Karpas-422 (cell line): ENCODE data around the gene PIN1. TPM values are rescaled to one million over a fixed set of nuclear protein-coding genes. Genes with fewer than 3 reads are reported as not detected.

Experiments
- DNase-seq: peaks from one replicate; pipeline ENCODE4 v3.0.0-alpha.2; 2015
- H2AFZ ChIP-seq: fragments of 200-600 bp; sonication (generic); 2 replicates; pipeline ENCODE4 v1.6.1; 2014; ENCODE audit warnings: antibody characterized with exemption, low read length, mixed read lengths
- H3K27ac ChIP-seq: fragments of 200-600 bp; sonication (generic); 2 replicates; pipeline ENCODE4 v1.5.1; 2014; ENCODE audit warnings: mild to moderate bottlenecking, low read length, moderate library complexity
- H3K27me3 ChIP-seq: fragments of 200-600 bp; sonication (generic); 2 replicates; pipeline ENCODE4 v1.6.1; 2014; ENCODE audit warnings: low read length, mixed read lengths
- H3K36me3 ChIP-seq: fragments of 200-600 bp; sonication (generic); 2 replicates; pipeline ENCODE4 v1.6.1; 2014; ENCODE audit warnings: low read length, mixed read lengths; ENCODE audit not compliant: insufficient read depth
- H3K4me1 ChIP-seq: fragments of 200-600 bp; sonication (generic); 2 replicates; pipeline ENCODE4 v1.6.1; 2014; ENCODE audit warnings: mild to moderate bottlenecking, low read length, mixed read lengths
- H3K4me2 ChIP-seq: fragments of 200-600 bp; sonication (generic); 2 replicates; pipeline ENCODE4 v1.6.1; 2014; ENCODE audit warnings: low read length, low read depth, mild to moderate bottlenecking; ENCODE audit not compliant: poor library complexity, severe bottlenecking
- H3K4me3 ChIP-seq: fragments of 200-600 bp; sonication (generic); 2 replicates; pipeline ENCODE4 v1.5.1; 2014; ENCODE audit warnings: mild to moderate bottlenecking, antibody characterized with exemption, low read length, mixed read lengths
- H3K79me2 ChIP-seq: fragments of 200-600 bp; sonication (generic); 2 replicates; pipeline ENCODE4 v1.6.1; 2014; ENCODE audit warnings: mild to moderate bottlenecking, low read length, mixed read lengths
- H3K9ac ChIP-seq: fragments of 200-600 bp; sonication (generic); 2 replicates; pipeline ENCODE4 v1.6.0; 2014; ENCODE audit warnings: low read length
- H3K9me2 ChIP-seq: fragments of 200-600 bp; sonication (generic), shearing (Covaris generic); replicated peaks from 2 replicates; pipeline ENCODE4 v1.6.0; 2014; ENCODE audit warnings: mild to moderate bottlenecking, low read length, moderate library complexity; ENCODE audit not compliant: insufficient read depth
- H3K9me3 ChIP-seq: fragments of 300-700, 200-600 bp; sonication (generic); 2 replicates; pipeline ENCODE4 v1.6.1; 2014; ENCODE audit warnings: low read length, mixed read lengths
- H4K20me1 ChIP-seq: fragments of 200-600 bp; sonication (generic); 2 replicates; pipeline ENCODE4 v1.6.1; 2014; ENCODE audit warnings: mild to moderate bottlenecking, antibody characterized with exemption, low read length, low read depth; ENCODE audit not compliant: insufficient read depth
- total RNA-seq: library from RNA; depleted of rRNA; stranded (reverse); fragments of >200 nt; shearing (Covaris generic); gene quantifications from 2 replicates; pipeline ENCODE4 v1.2.3, GENCODE V29; 2014; ENCODE audit warnings: low replicate concordance

Gene PIN1
- total RNA-seq, 1 experiment from 2014 or later, result 56.9 TPM

DNA sequence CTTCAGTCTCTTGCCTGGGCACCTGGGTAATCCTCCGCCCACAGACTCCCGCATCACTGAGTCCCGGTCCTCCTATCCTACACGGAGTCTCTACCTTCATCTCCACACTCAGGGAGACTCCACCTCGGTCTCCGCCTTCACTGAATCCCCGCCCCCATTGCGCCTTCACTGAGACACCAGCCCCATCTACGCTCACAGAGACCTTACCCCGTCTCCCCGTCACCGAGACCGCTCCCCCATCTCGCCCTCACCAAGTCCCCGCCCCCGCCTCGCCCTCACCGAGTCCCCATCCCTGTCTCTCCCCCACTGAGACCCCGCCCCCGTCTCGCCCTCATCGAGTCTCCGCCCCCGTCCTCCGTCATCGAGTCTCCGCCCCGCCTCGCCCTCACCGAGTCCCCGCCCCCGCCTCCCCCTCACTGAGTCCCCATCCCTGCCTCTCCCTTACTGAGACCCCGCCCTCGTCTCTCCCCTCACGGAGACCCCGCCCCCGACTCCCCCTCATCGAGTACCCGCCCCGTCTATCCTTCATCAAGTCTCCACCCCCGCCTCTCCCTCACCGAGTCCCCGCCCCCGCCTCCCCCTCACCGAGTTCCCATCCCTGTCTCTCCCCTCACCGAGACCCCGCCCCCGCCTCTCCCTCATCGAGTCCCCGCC, 43.4 kb upstream of the PIN1 start:
- Histone ChIP-seq H3K27ac (peak overlapping the region; percentile 62; the same call in 1 of the 2 replicates), H3K9me2 (no peaks in the 10 kb centered on the region), H3K4me3 (peak overlapping the region; percentile 86), H3K79me2 (no peaks in the 10 kb centered on the region), H3K27me3 (no peaks in the 10 kb centered on the region), H4K20me1 (no peaks in the 10 kb centered on the region), H3K4me2 (peak overlapping the region; percentile 89), H3K9ac (peak overlapping the region; percentile 64), H3K4me1 (peaks cover 24% of the 10 kb centered on the region), H2AFZ (peak overlapping the region; percentile 76; the same call in 1 of the 2 replicates), H3K36me3 (no peaks in the 10 kb centered on the region), H3K9me3 (no peaks in the 10 kb centered on the region)
- DNase-seq, result peak; percentile 97

DNA sequence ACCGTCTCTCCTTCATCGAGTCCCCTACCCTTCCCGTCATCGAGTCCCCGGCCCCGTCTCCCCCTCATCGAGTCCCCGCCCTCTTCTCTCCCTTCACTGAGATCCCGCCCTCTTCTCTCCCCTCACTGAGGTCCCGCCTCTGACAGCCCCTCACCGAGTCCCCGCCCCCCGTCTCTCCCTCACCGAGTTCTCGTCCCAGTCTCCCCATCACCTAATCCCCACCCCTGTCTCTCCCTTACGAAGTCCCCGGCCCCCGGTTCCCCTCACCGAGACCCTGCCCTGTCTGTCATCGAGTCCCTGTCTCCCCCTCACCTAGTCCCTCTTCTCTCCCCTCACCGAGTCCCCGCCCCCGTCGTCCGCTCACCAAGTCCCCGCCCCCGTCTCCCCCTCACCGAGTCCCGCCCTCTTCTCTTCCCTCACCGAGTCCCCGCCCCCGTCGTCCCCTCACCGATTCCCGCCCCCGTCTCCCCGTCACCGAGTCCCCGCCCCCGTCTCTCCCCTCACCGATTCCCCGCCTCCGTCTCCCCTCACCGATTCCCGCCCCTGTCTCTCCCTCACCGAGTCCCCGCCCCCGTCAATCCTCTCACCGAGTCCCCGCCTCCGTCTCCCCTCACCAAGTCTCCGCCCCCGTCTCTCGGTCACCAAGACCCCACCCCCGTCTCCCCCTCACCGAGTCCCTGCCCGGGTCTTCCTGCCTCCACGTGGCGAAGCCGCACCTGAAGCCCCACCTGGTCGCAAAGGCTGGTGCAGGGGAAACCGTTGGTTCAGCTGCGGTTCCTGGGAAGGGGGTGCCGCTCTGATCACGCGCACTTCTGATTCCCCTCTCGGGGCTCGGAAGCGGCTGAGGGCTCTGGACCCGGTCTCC, 42.7 kb upstream of the PIN1 start:
- peak; percentile 95 for DNase-seq
- Histone ChIP-seq H3K27me3 (no peaks in the 10 kb centered on the region), H3K79me2 (no peaks in the 10 kb centered on the region), H3K4me1 (peaks cover 23% of the 10 kb centered on the region), H3K9me2 (no peaks in the 10 kb centered on the region), H4K20me1 (no peaks in the 10 kb centered on the region), H3K4me2 (peak overlapping the region; percentile 89), H3K9me3 (no peaks in the 10 kb centered on the region), H3K9ac (peak overlapping the region; percentile 84), H3K4me3 (peak overlapping the region; percentile 86), H3K36me3 (no peaks in the 10 kb centered on the region), H2AFZ (peak overlapping the region; percentile 97), H3K27ac (peak overlapping the region; percentile 62)

DNA sequence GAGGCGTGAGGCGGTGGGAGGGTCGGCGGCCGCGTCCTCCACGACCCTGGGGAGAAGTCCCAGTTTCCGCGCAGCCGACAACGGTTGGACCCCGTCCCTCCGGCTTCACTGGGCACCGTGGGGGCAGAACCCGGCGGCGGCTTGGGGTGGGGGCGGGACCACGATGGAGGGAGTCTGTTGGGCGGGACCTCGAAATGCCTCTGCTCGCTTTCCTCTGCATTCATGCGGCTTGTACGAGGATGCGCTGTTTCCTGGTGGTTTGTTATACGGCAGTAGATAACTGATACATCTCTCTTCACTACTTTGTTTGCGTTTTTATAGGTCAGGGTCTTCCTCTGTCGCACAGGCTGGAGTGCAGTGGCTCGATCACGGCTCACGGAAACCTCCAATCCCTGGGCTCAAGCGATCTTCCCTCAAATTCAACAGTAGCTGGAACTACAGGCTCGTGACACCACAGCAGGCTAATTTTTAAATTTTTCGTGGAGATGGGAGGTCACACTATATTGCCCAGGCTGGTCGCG, 42.0 kb upstream of the PIN1 start:
- Histone ChIP-seq H3K27ac (peak overlapping the region; percentile 59), H3K27me3 (no peaks in the 10 kb centered on the region), H3K9me3 (no peaks in the 10 kb centered on the region), H3K9ac (peak overlapping the region; percentile 84), H3K79me2 (no peaks in the 10 kb centered on the region), H3K36me3 (no peaks in the 10 kb centered on the region), H3K4me2 (peak overlapping the region; percentile 89), H3K9me2 (no peaks in the 10 kb centered on the region), H3K4me1 (peaks cover 23% of the 10 kb centered on the region), H2AFZ (peak overlapping the region; percentile 97), H4K20me1 (no peaks in the 10 kb centered on the region), H3K4me3 (peak overlapping the region; percentile 86)
- DNase-seq, result no peak

DNA sequence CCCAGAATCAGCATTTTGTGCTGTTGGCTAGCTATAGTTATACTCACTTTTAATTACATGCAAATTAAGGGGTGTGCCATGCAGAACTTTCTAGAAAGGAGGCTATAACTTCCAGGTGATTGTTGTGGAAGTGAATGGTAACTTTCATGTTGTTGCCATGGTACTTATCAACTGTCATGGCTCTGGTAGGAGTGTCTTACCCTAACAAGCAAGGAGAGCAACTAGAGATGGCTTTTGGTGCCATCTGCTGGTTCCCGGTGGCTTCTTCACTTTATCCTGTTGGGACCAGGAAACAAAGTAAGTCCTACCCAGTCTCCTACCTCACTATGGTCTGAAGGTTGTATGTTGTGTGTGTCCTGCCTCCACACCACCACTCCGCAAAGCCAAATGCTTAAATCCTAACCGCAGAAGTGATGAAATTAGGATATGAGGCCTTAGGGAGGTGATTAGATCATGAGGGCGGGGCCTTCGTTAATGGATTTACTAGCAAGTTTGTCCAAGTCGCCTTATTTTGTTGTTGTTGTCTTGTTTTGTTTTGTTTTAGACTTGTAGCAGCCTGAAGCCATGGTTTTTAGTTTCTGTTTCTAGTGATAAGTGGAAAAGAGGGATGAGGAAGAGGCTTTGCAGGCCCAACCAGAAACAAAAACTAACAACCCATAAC, 38.9 kb upstream of the PIN1 start:
- no peaks in the 10 kb centered on the region for H3K9me2 ChIP-seq
- H3K4me1 ChIP-seq, result peaks cover 13% of the 10 kb centered on the region
- H3K36me3 ChIP-seq, result no peaks in the 10 kb centered on the region
- no peaks in the 10 kb centered on the region for H3K27me3 ChIP-seq
- H3K4me3 ChIP-seq, result no peak overlapping the region
- no peaks in the 10 kb centered on the region for H3K9me3 ChIP-seq
- no peak overlapping the region for H3K9ac ChIP-seq
- H4K20me1 ChIP-seq, result no peaks in the 10 kb centered on the region
- H3K79me2 ChIP-seq, result no peaks in the 10 kb centered on the region
- no peak overlapping the region for H3K27ac ChIP-seq
- H3K4me2 ChIP-seq, result no peak overlapping the region
- no peak overlapping the region; the same call in 1 of the 2 replicates for H2AFZ ChIP-seq
- DNase-seq, result peak; percentile 95

DNA sequence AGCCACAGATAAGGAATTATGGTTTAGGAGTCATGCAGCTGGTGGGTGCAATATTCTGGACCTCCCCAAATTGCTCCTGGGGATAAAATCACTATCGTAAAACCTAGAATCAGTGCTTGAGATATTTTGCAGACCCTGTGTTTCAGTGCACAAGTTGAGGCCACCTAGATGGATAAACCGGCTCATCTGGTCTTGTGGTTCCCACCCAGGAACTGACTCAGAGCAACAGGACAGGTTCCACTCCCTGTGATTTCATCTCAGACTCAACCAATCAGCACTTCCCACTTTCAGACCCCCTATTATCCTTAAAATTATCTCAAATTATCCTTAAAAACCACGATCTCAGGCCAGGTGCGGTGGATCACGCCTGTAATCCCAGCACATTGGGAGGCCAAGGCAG, 37.2 kb upstream of the PIN1 start:
- Histone ChIP-seq H3K9me3 (no peaks in the 10 kb centered on the region), H3K4me2 (no peak overlapping the region), H3K9ac (no peak overlapping the region), H2AFZ (no peak overlapping the region), H3K27me3 (no peaks in the 10 kb centered on the region), H3K79me2 (no peaks in the 10 kb centered on the region), H3K4me3 (no peak overlapping the region), H4K20me1 (no peaks in the 10 kb centered on the region), H3K27ac (no peak overlapping the region), H3K4me1 (peaks cover 12% of the 10 kb centered on the region), H3K36me3 (no peaks in the 10 kb centered on the region), H3K9me2 (no peaks in the 10 kb centered on the region)
- DNase-seq, result no peak

DNA sequence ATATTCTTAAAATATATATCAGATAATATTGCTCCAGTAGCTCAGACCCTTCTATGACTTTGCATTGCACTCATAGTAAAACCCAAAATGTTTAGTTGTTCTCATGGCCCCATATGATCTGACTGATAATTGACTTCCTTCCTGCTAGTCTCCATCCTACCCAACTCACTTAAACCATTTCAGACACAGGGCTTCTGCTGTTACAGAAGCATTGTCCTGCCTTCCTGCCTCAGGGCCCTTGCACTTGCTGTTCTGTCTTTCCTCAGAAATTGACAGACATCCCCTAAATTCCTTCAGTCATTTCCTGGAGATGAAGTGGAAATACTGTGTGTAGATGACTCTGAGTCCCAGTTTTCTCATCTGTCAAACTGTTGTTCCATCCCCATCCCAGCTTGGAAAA, 36.0 kb upstream of the PIN1 start:
- Histone ChIP-seq H3K27ac (no peak overlapping the region), H3K27me3 (no peaks in the 10 kb centered on the region), H3K9me2 (no peaks in the 10 kb centered on the region), H2AFZ (no peak overlapping the region), H3K79me2 (no peaks in the 10 kb centered on the region), H3K4me3 (no peak overlapping the region), H3K9ac (no peak overlapping the region), H3K9me3 (no peaks in the 10 kb centered on the region), H3K36me3 (peaks cover 6% of the 10 kb centered on the region; the same call in 1 of the 2 replicates), H3K4me1 (peaks cover 4% of the 10 kb centered on the region), H3K4me2 (no peak overlapping the region), H4K20me1 (no peaks in the 10 kb centered on the region)
- no peak for DNase-seq

DNA sequence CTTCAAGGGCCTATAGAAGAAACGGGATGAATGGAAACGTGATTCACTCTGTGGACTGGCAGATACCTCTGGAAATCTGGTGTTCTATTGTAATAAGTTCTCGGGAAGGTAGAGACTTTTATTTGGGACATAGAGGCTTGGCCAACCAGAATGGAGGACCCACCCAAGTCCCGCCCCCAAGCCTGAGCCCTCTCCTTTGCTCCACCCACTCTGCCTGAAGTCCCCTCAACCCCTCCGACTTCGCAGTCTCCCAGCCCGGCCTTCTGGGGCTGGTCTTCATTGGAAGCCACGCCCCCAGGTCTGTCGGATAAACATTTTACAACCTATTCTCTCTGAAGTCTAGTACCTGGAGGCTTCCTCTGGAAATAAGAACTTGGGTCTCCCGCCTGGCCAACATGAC, 33.1 kb upstream of the PIN1 start:
- no peaks in the 10 kb centered on the region for H3K79me2 ChIP-seq
- no peak overlapping the region for H2AFZ ChIP-seq
- H3K27me3 ChIP-seq, result no peaks in the 10 kb centered on the region
- no peak for DNase-seq
- H3K4me2 ChIP-seq, result no peak overlapping the region
- no peak overlapping the region for H3K4me3 ChIP-seq
- H3K9me2 ChIP-seq, result no peaks in the 10 kb centered on the region
- H3K4me1 ChIP-seq, result no peaks in the 10 kb centered on the region
- peaks cover 9% of the 10 kb centered on the region; the same call in 1 of the 2 replicates for H3K36me3 ChIP-seq
- no peak overlapping the region for H3K9ac ChIP-seq
- H3K9me3 ChIP-seq, result no peaks in the 10 kb centered on the region
- H3K27ac ChIP-seq, result no peak overlapping the region
- no peaks in the 10 kb centered on the region for H4K20me1 ChIP-seq

DNA sequence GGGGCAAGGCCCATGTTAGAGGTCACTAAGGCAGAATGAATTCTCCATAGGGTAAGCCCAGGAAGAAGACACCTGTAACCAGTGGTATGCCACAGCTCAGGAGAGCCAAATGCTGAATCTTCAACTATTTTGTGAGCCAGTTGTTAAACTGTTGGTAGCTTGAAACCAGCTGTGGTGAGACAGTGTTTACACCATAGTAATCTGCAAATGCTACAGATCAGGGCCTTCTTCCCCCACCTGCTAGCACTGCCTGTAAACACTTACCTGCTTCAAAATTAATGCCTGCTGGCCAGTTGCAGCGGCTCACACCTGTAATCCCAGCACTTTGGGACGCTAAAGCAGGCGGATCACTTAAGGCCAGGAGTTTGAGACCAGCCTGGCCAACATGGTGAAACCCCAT, 28.3 kb upstream of the PIN1 start:
- H3K9ac ChIP-seq, result no peak overlapping the region
- H3K4me2 ChIP-seq, result no peak overlapping the region
- H3K4me3 ChIP-seq, result no peak overlapping the region
- no peak for DNase-seq
- H2AFZ ChIP-seq, result no peak overlapping the region
- H3K36me3 ChIP-seq, result peaks cover 18% of the 10 kb centered on the region; the same call in 1 of the 2 replicates
- no peak overlapping the region for H3K27ac ChIP-seq
- no peaks in the 10 kb centered on the region for H3K4me1 ChIP-seq
- no peaks in the 10 kb centered on the region for H3K27me3 ChIP-seq
- H4K20me1 ChIP-seq, result no peaks in the 10 kb centered on the region
- no peaks in the 10 kb centered on the region for H3K9me3 ChIP-seq
- H3K9me2 ChIP-seq, result no peaks in the 10 kb centered on the region
- H3K79me2 ChIP-seq, result no peaks in the 10 kb centered on the region
